Ecto neural progenitor cell (in vitro differentiated cells): ENCODE measurements around the gene TRANK1.
"Not testable (repeated sequence)": the region's sequence is repeated elsewhere in the genome, so short reads cannot be mapped to it uniquely, and the experiment has no call there.

Experiments
- DNase-seq: peaks from one replicate; pipeline ENCODE4 v3.0.0-alpha.2; 2018; ENCODE audit warnings: low spot score

TRANK1 gene

GRCh38 chr3:36892457-36893136, 52.3 kb downstream of the TRANK1 start:
- DNase-seq, result no peak

DNA sequence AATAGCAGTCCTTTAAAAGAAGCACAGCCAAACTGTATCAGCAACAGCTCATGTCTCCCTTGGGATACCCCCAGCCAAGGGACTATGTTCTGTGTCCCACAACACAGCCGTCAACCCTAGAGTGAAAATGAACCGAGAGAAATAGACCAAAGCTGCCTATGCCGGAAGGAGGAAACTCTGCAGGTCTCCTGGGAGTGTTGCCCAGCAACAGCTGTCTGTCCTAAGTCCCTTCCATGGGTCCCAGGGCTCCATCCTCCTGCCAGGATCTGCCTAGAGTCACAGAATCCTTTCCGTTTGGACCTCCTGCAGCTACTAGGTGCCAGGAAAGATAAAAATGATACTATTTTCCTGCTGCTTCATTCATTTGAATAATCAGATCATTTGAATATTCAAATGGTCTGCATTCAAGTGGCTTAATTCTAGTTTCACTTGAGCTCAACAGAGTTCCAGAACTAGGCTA, 53.1 kb downstream of the TRANK1 start:
- DNase-seq, result no peak

DNA sequence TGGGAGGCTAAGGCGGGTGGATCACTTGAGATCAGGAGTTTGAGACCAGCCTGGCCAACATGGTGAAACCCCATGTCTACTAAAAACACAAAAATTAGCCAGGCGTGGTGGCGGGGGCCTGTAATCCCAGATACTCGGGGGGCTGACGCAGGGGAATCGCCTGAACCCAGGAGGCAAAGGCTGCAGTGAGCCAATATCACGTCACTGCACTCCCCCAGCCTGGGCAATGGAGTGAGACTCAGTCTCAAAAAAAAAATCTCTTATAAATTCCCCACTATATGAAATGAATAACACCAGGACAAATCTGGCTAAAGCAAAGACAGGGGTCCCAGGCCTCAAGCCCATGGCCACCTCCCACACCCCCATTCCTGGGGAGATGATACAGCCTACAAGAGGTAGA, 53.8 kb downstream of the TRANK1 start:
- DNase-seq, result not testable (repeated sequence)

DNA sequence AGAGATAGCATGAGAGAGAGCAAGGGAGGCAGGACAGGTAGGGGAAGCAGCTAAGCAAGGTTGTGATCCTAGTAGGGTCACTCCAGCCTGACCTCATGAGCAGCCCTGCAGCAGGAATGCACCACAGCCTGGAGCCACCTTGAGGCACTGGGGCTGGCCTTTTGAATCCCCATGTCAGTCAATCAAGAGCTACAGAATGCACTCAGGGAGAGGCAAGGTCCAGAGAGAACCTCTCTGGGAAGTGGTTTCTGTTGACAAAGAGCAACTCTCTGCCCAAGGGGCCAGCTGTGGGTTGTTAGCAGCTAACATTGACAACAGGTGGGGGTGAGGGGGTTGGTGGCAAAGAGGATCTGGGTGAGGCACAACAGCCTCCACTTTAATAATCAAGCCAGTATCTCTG, 54.6 kb downstream of the TRANK1 start:
- peak; percentile 50 for DNase-seq

DNA sequence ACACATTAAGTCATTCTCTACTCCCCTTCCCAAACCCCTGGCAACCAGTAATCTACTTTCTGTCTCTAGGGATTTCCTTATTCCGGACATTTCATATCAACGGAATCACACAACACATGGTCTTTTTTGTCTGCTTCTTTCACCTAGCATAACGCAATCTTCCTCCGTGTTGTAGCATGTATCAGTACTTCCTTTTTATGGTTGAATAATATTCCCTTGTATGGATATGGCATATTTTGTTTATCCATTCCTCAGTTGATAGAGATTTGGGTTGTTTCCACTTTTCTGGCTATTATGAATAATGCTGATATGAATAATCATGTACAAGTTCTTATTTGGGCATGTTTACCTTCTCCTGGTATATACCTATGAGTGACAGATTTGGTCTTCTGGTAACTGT, 63.1 kb downstream of the TRANK1 start:
- DNase-seq, result no peak

GRCh38 chr3:36879842-36880241, 65.0 kb downstream of the TRANK1 start:
- not testable (repeated sequence) for DNase-seq

DNA sequence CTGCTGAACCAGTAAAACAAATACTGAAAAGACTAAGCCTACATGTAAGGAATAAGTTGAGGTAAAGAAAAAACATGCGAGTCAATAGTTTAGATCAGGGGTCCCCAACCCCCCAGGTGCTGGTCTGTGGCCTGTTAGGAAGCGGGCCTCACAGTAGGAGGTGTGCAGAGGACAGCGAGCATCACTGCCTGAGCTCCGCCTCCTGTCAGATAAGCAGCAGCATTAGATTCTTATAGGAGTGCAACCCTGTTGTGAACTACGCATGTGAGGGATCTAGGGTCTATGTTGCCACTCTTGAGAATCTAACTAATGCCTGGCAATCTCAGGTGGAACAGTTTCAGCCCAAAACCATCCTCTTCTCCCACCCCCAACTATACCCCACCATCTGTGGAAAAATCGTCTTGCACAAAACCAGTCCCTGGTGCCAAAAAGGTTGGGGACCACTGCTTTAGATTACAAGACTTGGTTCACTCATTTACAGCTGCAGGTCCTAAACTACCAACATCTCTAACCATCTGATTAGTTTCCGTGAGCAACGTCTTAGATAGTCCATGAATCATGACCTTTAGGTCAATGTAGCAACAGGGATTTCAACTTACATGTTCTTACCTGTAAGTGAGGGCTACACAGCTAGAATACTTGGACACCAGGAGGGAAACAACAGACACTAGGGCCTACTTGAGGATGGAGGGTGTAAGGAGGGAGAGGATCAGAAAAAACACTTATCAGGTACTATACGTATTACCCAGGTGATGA, 66.7 kb downstream of the TRANK1 start:
- DNase-seq, result no peak

GRCh38 chr3:36876181-36876936, 68.5 kb downstream of the TRANK1 start:
- no peak for DNase-seq

DNA sequence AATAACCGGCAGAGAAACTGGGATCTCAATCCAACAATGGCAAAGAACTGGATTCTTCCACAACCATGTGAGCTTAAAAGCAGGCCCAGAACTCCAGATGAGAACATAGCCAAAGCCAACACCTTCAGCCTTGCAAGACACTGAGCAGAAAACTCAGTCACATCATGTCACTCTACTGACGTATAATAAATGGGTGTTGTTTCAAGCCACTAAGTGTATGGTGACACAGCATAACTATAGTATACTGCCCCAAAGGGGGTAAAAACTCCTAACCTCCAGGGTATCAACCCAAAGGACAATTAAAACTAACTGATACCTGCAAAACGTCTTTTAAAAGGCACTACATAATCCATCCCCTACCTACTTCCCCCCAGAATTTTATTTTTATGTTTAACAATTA, 69.5 kb downstream of the TRANK1 start:
- no peak for DNase-seq

- DNase-seq, result no peak
These were observed 70.4 kb downstream of the TRANK1 start for GRCh38 chr3:36874424-36874823.

DNA sequence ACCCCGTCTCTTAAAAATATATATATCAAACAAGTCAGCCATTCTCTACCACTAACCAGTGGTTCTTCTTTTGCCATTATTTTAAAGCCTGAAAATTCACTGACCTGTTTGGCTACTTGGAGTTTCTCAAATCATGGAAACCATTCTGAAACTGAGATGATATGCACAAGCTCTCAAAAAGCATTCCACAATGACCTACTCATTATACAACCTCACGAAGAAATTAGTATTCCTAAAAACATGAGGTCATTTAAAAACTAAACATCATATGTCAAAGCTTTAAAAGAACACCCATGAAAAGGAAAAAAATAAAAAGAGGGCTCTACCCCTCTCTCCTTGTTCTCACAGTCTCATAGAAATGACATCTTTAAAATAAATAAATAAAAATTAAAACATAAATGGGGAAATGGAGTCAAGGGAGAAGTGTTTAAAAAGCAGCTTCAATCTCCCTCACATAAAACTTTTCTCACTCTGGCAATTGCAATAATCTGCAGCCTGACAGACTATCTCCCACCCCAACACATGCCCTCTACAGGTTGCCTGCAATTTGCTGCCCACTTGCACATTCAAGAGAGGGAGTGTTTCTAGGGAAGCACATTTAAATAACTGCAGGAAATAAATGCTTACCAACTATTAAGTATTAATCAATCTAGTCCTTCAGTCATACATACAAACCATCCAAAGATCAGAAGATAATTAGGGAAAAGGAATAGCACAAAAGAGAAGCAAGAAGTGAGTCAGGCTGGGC, 73.3 kb downstream of the TRANK1 start:
- DNase-seq, result no peak

DNA sequence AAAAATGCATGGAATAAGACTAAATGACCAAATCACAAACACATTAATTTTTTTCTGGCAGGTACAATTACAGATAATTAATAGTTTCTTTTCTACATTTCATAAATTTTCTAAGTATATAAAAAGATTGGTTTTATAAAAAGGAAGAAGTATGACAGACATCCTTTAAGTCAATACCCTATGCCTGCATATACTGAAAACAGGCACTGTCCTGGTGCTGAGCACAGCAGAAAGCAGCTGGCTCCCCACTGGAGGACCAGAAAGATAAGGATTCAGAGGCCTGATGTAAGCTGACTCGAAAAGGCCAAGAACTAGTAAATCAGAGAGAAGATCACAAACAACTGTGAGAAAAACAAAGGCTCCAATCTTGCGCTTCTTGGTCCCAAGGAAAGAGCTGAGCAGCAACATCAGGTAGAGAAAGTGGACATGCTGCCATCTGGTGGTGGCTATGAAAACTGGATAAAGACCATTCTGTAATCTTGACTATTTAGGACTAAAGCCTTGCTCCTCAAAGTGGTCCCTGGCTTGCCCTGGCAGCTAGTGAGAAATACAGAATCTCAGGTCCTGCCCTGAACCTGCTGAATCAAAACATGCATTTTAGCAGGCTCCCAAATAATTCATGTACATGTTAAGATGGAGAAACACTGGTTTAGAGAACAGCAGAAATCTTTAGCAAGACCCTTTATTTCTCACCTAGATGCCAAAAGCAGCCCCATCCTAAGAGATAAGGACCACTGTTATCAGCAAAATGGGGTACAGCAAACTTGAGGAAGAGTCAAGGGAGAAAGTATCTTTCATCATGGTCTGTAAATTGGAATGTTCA, 76.0 kb downstream of the TRANK1 start:
- peak; percentile 70 for DNase-seq

DNA sequence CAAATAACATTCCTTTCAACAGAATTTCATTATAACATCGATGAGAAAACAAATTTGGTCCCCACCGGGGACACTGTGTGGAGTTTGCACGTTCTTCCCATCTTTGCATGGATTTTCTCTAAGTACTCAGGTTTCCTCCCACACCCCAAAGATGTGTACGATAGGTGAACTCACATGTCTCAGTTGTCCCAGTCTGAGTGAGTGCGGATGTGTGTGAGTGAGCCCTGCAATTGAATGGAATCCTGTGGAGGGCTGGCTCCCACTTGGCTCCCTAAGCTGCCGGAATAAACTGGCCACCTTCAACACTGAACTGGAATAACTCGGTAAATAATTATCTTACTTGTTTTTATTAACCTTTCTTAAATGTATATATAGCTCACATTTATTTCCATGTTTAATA, 77.0 kb downstream of the TRANK1 start:
- no peak for DNase-seq

GRCh38 chr3:36866368-36866767, 78.5 kb downstream of the TRANK1 start:
- DNase-seq, result no peak

- DNase-seq, result no peak
These were observed 80.4 kb downstream of the TRANK1 start for GRCh38 chr3:36864180-36865053.

- DNase-seq, result no peak
These were observed 82.6 kb downstream of the TRANK1 start for GRCh38 chr3:36862076-36862755.

DNA sequence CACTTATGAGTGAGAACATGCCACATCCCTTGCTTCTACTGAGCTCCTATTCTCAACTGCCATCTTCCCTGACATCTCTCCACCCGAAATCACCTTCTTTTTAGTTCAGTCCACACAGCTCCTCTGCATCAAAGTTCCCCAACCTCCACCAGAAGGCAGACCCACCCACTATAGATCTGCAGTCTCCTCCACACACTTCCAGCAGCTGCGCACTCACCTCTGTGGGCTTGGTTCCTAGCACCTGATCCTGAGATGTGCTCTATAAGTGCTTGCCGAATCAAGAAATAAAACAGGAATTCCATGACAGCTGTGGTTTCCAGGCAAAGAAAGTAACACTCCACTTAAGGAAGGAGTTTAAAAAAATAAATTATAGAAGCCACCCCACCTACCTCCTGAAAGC, 85.4 kb downstream of the TRANK1 start:
- DNase-seq, result no peak

GRCh38 chr3:36852071-36852470, 92.8 kb downstream of the TRANK1 start:
- no peak for DNase-seq

DNA sequence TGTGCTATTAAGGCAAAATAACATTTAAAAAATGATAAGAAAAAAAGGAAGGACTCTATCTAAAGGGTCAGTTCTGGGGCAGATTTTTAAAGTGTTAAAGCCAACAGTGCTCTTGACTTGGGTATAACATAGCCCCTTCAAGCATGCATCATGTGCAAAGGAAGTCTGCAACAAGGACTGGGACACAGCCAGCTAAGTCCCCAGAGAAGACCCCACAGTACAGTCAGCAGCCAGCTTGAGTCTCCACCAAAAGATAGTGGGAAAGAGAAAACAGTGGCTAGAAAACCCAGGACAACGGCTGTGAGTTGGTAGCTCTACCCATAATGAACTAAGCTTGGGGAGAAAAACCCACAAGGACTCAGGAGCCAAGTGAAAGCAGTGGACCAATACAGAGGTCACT, 94.1 kb downstream of the TRANK1 start:
- no peak for DNase-seq

- no peak for DNase-seq
These were observed 98.4 kb downstream of the TRANK1 start for GRCh38 chr3:36846406-36846805.
